ENCODE results near the gene CNTN5.

CNTN5 gene

GRCh38 chr11:100174881-100175280 lies 1154.1 kb downstream of the CNTN5 start:
- ATAC-seq: no peak
- TF ChIP-seq ISL1 (CRISPR knock-in tag; IDR thresholded peaks at IDR 0.05) (no peak), ZNF565 (CRISPR knock-in tag; conservative IDR thresholded peaks at IDR 0.05; ENCODE audit: low read depth) (no peak), ZNF8 (CRISPR knock-in tag; IDR thresholded peaks at IDR 0.05) (no peak), GLIS3 (CRISPR knock-in tag; IDR thresholded peaks at IDR 0.05) (no peak), BACH2 (CRISPR knock-in tag; IDR thresholded peaks at IDR 0.05; ENCODE audit: borderline replicate concordance) (no peak), ZFP30 (CRISPR knock-in tag; IDR thresholded peaks at IDR 0.05) (no peak), ZNF70 (CRISPR knock-in tag; IDR thresholded peaks at IDR 0.05) (no peak), TOX (CRISPR knock-in tag; IDR thresholded peaks at IDR 0.05; ENCODE audit: borderline replicate concordance) (no peak), RARB (CRISPR knock-in tag; IDR thresholded peaks at IDR 0.05) (no peak), OSR1 (CRISPR knock-in tag; IDR thresholded peaks at IDR 0.05) (no peak), ARNTL (CRISPR knock-in tag; IDR thresholded peaks at IDR 0.05; ENCODE audit: borderline replicate concordance, low read depth) (no peak)
- TF ChIP-seq, protein P1, sequence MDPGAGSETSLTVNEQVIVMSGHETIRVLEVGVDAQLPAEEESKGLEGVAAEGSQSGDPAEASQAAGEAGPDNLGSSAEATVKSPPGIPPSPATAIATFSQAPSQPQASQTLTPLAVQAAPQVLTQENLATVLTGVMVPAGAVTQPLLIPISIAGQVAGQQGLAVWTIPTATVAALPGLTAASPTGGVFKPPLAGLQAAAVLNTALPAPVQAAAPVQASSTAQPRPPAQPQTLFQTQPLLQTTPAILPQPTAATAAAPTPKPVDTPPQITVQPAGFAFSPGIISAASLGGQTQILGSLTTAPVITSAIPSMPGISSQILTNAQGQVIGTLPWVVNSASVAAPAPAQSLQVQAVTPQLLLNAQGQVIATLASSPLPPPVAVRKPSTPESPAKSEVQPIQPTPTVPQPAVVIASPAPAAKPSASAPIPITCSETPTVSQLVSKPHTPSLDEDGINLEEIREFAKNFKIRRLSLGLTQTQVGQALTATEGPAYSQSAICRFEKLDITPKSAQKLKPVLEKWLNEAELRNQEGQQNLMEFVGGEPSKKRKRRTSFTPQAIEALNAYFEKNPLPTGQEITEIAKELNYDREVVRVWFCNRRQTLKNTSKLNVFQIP (CRISPR knock-in tag; IDR thresholded peaks at IDR 0.05; ENCODE audit: borderline replicate concordance, low read depth): no peak
- TF ChIP-seq, protein P2, sequence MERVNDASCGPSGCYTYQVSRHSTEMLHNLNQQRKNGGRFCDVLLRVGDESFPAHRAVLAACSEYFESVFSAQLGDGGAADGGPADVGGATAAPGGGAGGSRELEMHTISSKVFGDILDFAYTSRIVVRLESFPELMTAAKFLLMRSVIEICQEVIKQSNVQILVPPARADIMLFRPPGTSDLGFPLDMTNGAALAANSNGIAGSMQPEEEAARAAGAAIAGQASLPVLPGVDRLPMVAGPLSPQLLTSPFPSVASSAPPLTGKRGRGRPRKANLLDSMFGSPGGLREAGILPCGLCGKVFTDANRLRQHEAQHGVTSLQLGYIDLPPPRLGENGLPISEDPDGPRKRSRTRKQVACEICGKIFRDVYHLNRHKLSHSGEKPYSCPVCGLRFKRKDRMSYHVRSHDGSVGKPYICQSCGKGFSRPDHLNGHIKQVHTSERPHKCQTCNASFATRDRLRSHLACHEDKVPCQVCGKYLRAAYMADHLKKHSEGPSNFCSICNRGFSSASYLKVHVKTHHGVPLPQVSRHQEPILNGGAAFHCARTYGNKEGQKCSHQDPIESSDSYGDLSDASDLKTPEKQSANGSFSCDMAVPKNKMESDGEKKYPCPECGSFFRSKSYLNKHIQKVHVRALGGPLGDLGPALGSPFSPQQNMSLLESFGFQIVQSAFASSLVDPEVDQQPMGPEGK (CRISPR knock-in tag; IDR thresholded peaks at IDR 0.05; ENCODE audit: borderline replicate concordance): no peak

DNA sequence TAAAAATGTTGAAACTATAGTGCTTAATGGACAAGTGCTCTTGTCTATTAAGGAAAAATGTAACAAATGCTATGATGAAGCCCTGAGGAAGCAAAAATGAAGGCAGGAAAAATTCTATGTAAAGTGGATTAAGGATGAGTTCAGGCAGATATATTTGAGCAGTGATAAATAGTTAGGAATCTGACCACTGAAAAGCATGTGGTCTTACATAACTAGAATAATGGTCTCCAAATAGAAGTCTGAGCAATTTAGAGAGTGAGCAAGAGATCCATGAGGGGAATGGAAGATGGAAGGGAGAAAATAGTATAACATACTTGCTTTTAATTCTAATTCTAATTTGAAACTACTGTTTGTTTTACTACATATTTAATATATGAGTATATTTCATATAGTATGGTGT lies 1155.7 kb downstream of the CNTN5 start:
- no peak for TF ChIP-seq ZNF8 (CRISPR knock-in tag; IDR thresholded peaks at IDR 0.05)
- TF ChIP-seq, protein P3, sequence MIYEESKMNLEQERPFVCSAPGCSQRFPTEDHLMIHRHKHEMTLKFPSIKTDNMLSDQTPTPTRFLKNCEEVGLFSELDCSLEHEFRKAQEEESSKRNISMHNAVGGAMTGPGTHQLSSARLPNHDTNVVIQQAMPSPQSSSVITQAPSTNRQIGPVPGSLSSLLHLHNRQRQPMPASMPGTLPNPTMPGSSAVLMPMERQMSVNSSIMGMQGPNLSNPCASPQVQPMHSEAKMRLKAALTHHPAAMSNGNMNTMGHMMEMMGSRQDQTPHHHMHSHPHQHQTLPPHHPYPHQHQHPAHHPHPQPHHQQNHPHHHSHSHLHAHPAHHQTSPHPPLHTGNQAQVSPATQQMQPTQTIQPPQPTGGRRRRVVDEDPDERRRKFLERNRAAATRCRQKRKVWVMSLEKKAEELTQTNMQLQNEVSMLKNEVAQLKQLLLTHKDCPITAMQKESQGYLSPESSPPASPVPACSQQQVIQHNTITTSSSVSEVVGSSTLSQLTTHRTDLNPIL (CRISPR knock-in tag; IDR thresholded peaks at IDR 0.05; ENCODE audit: low read depth): no peak
- no peak for TF ChIP-seq ZC3H10 (CRISPR knock-in tag; IDR thresholded peaks at IDR 0.05)
- no peak for TF ChIP-seq PPARA (CRISPR knock-in tag; IDR thresholded peaks at IDR 0.05; ENCODE audit: borderline replicate concordance)
- no peak for TF ChIP-seq ZNF565 (CRISPR knock-in tag; conservative IDR thresholded peaks at IDR 0.05; ENCODE audit: low read depth)
- no peak for TF ChIP-seq RARB (CRISPR knock-in tag; IDR thresholded peaks at IDR 0.05)
- no peak for TF ChIP-seq ARNTL (CRISPR knock-in tag; IDR thresholded peaks at IDR 0.05; ENCODE audit: borderline replicate concordance, low read depth)
- no peak for TF ChIP-seq ZFP30 (CRISPR knock-in tag; IDR thresholded peaks at IDR 0.05)
- TF ChIP-seq, protein P2 (CRISPR knock-in tag; IDR thresholded peaks at IDR 0.05; ENCODE audit: borderline replicate concordance): no peak
- TF ChIP-seq, protein P4, sequence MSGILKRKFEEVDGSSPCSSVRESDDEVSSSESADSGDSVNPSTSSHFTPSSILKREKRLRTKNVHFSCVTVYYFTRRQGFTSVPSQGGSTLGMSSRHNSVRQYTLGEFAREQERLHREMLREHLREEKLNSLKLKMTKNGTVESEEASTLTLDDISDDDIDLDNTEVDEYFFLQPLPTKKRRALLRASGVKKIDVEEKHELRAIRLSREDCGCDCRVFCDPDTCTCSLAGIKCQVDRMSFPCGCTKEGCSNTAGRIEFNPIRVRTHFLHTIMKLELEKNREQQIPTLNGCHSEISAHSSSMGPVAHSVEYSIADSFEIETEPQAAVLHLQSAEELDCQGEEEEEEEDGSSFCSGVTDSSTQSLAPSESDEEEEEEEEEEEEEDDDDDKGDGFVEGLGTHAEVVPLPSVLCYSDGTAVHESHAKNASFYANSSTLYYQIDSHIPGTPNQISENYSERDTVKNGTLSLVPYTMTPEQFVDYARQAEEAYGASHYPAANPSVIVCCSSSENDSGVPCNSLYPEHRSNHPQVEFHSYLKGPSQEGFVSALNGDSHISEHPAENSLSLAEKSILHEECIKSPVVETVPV (CRISPR knock-in tag; IDR thresholded peaks at IDR 0.05): no peak
- TF ChIP-seq GLIS3 (CRISPR knock-in tag; IDR thresholded peaks at IDR 0.05): no peak
- no peak for TF ChIP-seq TCF4 (CRISPR knock-in tag; IDR thresholded peaks at IDR 0.05; ENCODE audit: borderline replicate concordance)
- TF ChIP-seq, protein P5, sequence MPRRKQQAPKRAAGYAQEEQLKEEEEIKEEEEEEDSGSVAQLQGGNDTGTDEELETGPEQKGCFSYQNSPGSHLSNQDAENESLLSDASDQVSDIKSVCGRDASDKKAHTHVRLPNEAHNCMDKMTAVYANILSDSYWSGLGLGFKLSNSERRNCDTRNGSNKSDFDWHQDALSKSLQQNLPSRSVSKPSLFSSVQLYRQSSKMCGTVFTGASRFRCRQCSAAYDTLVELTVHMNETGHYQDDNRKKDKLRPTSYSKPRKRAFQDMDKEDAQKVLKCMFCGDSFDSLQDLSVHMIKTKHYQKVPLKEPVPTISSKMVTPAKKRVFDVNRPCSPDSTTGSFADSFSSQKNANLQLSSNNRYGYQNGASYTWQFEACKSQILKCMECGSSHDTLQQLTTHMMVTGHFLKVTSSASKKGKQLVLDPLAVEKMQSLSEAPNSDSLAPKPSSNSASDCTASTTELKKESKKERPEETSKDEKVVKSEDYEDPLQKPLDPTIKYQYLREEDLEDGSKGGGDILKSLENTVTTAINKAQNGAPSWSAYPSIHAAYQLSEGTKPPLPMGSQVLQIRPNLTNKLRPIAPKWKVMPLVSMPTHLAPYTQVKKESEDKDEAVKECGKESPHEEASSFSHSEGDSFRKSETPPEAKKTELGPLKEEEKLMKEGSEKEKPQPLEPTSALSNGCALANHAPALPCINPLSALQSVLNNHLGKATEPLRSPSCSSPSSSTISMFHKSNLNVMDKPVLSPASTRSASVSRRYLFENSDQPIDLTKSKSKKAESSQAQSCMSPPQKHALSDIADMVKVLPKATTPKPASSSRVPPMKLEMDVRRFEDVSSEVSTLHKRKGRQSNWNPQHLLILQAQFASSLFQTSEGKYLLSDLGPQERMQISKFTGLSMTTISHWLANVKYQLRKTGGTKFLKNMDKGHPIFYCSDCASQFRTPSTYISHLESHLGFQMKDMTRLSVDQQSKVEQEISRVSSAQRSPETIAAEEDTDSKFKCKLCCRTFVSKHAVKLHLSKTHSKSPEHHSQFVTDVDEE (CRISPR knock-in tag; IDR thresholded peaks at IDR 0.05): no peak
- TF ChIP-seq ISL1 (CRISPR knock-in tag; IDR thresholded peaks at IDR 0.05): no peak
- no peak for TF ChIP-seq ZNF70 (CRISPR knock-in tag; IDR thresholded peaks at IDR 0.05)
- TF ChIP-seq BACH2 (CRISPR knock-in tag; IDR thresholded peaks at IDR 0.05; ENCODE audit: borderline replicate concordance): no peak
- no peak for TF ChIP-seq ESRRG (CRISPR knock-in tag; IDR thresholded peaks at IDR 0.05)
- TF ChIP-seq, protein P1 (CRISPR knock-in tag; IDR thresholded peaks at IDR 0.05; ENCODE audit: borderline replicate concordance, low read depth): no peak
- TF ChIP-seq OSR1 (CRISPR knock-in tag; IDR thresholded peaks at IDR 0.05): no peak
- ATAC-seq: no peak

Measured in SK-N-SH treated with all-trans-retinoic acid at 6 μM for 48 hours (cell line).